H1 (cell line): Measurements from ENCODE around the gene ARMCX1. TPM values are rescaled to one million over a fixed set of nuclear protein-coding genes. Genes with fewer than 3 reads are reported as not detected.

ENCODE experiments used
- CHD7 ChIP-seq: fragments of 300-600 bp; sonication (generic); IDR thresholded peaks from 2 replicates; pipeline ENCODE4 v1.7.1; 2012; ENCODE audit warnings: low read length, moderate library complexity, mild to moderate bottlenecking, inconsistent platforms; ENCODE audit not compliant: insufficient replicate concordance
- FOSL1 ChIP-seq: IDR thresholded peaks from 2 replicates; pipeline ENCODE4 v1.6.1; 2011; ENCODE audit warnings: mild to moderate bottlenecking, low read depth, low read length, moderate library complexity; ENCODE audit not compliant: insufficient read depth
- GABPA ChIP-seq: IDR thresholded peaks from 2 replicates; pipeline ENCODE4 v1.6.1; 2011; ENCODE audit warnings: mild to moderate bottlenecking, low read length, moderate library complexity, borderline replicate concordance; ENCODE audit not compliant: insufficient read depth
- HDAC2 ChIP-seq, 2 experiments: fragments of 300-600 bp in 1 of 2; sonication (generic) in 1 of 2; IDR thresholded peaks; 2 replicates each; pipeline ENCODE4 v1.6.1; 2011 to 2012; ENCODE audit warnings: low read depth in 2 of 2, low read length in 2 of 2, mild to moderate bottlenecking in 2 of 2, moderate library complexity in 2 of 2, borderline replicate concordance in 1 of 2, inconsistent platforms in 1 of 2
- KDM5A ChIP-seq: fragments of 200-600 bp; IDR thresholded peaks from 2 replicates; pipeline ENCODE4 v1.7.1; 2012; ENCODE audit warnings: mild to moderate bottlenecking, low read length, inconsistent platforms, mixed read lengths
- polyA plus RNA-seq, 7 experiments: library from polyadenylated mRNA; depleted of rRNA in 3 of 7; stranded (reverse) in 5 of 7; unstranded in 2 of 7; fragments of >200 nt in 5 of 7; fragments of 200-250 nt in 2 of 7; gene quantifications; 1 replicate in 5 of 7; 2 replicates in 1 of 7; 4 replicates in 1 of 7; pipeline versions ENCODE4 v1.2.1 to v1.2.3, GENCODE V29; 2011 to 2013; ENCODE audit warnings: missing spikeins in 2 of 7, mixed read lengths in 2 of 7
- total RNA-seq: library from RNA; stranded (reverse); fragmentation: NEBNext Ultra II Directional; extraction: Animal tissue kit (Norgen Biotek cat#: 25700); gene quantifications from 2 replicates; pipeline ENCODE4 v1.2.1, GENCODE V29; 2021

ARMCX1 gene
- total and polyA plus RNA-seq, 2 of the 8 experiments (the other 6 are each of a cell fraction or from before 2014, with no cell fraction given), result 12.5 to 29.1 TPM

GRCh38 chrX:101552714-101553113 is 2.4 kb downstream of the ARMCX1 start (continued):
- no peak for TF ChIP-seq CHD7
- no peak for TF ChIP-seq GABPA
- TF ChIP-seq KDM5A, result no peak
- TF ChIP-seq HDAC2 (IDR thresholded peaks at IDR 0.05; ENCODE audit: borderline replicate concordance in 1 of 2, low read depth in 2 of 2, low read length in 2 of 2), result no peak
- TF ChIP-seq FOSL1, result no peak
